GM12872 (cell line): Measurements from ENCODE around the gene ZKSCAN3.

Source experiments
- CTCF ChIP-seq: IDR thresholded peaks from 3 replicates; pipeline ENCODE4 v1.5.1; 2011; ENCODE audit warnings: low read depth, mild to moderate bottlenecking, low read length, moderate library complexity; ENCODE audit not compliant: insufficient read depth

The ZKSCAN3 gene

GRCh38 chr6:28407401-28407800, 57.7 kb downstream of the ZKSCAN3 start:
- no peak for TF ChIP-seq CTCF

GRCh38 chr6:28408076-28408802, 58.5 kb downstream of the ZKSCAN3 start:
- TF ChIP-seq CTCF: no peak

GRCh38 chr6:28410767-28411166, 61.0 kb downstream of the ZKSCAN3 start:
- no peak for TF ChIP-seq CTCF

GRCh38 chr6:28413681-28414080, 63.9 kb downstream of the ZKSCAN3 start:
- no peak for TF ChIP-seq CTCF
